Sigmoid colon (tissue), 7 donors: ENCODE results near the gene TNNI3K. TPM values are rescaled to one million over a fixed set of nuclear protein-coding genes. Genes with fewer than 3 reads are reported as not detected.

Experiments
- DNase-seq: peaks from one replicate; pipeline ENCODE4 v3.0.0-alpha.2; 2019
- H3K27ac ChIP-seq, 4 donors: fragments of 200-600 bp; sonication (generic); one replicate each; pipeline ENCODE4 v1.5.1; 2016 to 2019; ENCODE audit warnings: mild to moderate bottlenecking in 1 of 4
- H3K27me3 ChIP-seq, 3 donors: fragments of 200-600 bp; sonication (generic); one replicate each; pipeline ENCODE4 v1.5.1; 2019; ENCODE audit warnings: mild to moderate bottlenecking in 1 of 3
- H3K36me3 ChIP-seq, 4 donors: fragments of 200-600 bp; sonication (generic); one replicate each; pipeline ENCODE4 v1.5.1; 2016 to 2019
- H3K4me1 ChIP-seq, 4 donors: fragments of 200-600 bp; sonication (generic); one replicate each; pipeline ENCODE4 v1.5.1; 2017 to 2019
- H3K4me3 ChIP-seq, 4 donors: fragments of 200-600 bp; sonication (generic); one replicate each; pipeline ENCODE4 v1.5.1; 2017 to 2019; ENCODE audit warnings: mild to moderate bottlenecking in 2 of 4, moderate library complexity in 1 of 4
- H3K9me3 ChIP-seq, 4 donors: fragments of 200-600 bp in 3 of 4; sonication (generic) in 3 of 4; one replicate each; pipeline versions ENCODE4 v1.5.1 to v1.6.1; 2013 to 2019
- EP300 ChIP-seq, 4 donors: sonication (generic); formaldehyde crosslinking; IDR thresholded peaks; one replicate each; pipeline ENCODE4 v1.6.1; 2017; ENCODE audit warnings: antibody characterized with exemption in 4 of 4
- POLR2A ChIP-seq, 2 donors: fragments of 450-650 bp; IDR thresholded peaks; one replicate each; pipeline ENCODE4 v1.6.1; 2016; ENCODE audit warnings: antibody characterized with exemption in 2 of 2, mild to moderate bottlenecking in 2 of 2, moderate library complexity in 2 of 2
- POLR2AphosphoS5 ChIP-seq, 4 donors: sonication (generic); formaldehyde crosslinking; IDR thresholded peaks; one replicate each; pipeline ENCODE4 v1.6.1; 2017; ENCODE audit warnings: antibody characterized with exemption in 4 of 4
- WGBS, 2 donors: extraction: QIAGEN DNeasy Blood & Tissue Kit; methylation state at CpG; one replicate each; pipeline ENCODE4 v1.1.7; 2013; 5-methylcytosine and 5-hydroxymethylcytosine counted together
- intact Hi-C: fragments of 100-400 bp; cut with DNase I; formaldehyde crosslinking; loops from one replicate; pipeline ENCODE4 v1.15.1; 2023
- polyA plus RNA-seq, 3 donors: library from polyadenylated mRNA; stranded (reverse); fragments of 200-250 nt; gene quantifications; one replicate each; pipeline ENCODE4 v1.2.3, GENCODE V29; 2013
- total RNA-seq, 4 donors: library from RNA; depleted of rRNA; stranded (reverse); fragments of >200 nt; gene quantifications; one replicate each; pipeline ENCODE4 v1.1.0, GENCODE V29; 2016
- TF ChIP-seq, protein P1 (sequence below), 4 experiments: fragments of 450-650 bp in 3 of 4; fragments of 200-600 bp in 1 of 4; IDR thresholded peaks; one replicate each; pipeline ENCODE4 v1.5.1; 2016 to 2019; ENCODE audit warnings: antibody characterized with exemption in 4 of 4, mild to moderate bottlenecking in 3 of 4, moderate library complexity in 2 of 4
- donor health status: healthy with polysubstance abuse.
- donor health status: Bipolar disorder and iron deficiency.
- donor health status: healthy.

Gene TNNI3K
- total and polyA plus RNA-seq, 7 donors = 0.45 to 6.9 (median 3.8) TPM; not detected in 1

DNA sequence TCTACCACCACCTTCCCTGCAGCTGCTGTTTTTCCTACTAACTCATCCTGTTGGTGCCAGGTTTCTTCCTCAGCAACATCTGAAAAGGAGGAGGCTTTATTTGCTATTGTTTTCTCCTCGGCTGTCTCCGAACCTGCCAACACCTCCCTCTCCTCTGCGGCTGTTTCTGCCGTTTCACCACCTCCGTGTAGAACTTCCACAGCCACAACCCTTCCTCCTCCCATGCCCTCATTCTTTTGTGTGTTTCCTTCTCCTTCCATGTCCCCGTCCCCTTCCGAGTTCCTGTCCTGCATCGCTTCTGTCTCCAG, 336.3 kb downstream of the TNNI3K start:
- Histone ChIP-seq H3K4me1 (no peaks in the 10 kb centered on the region), H3K36me3 (no peaks in the 10 kb centered on the region), H3K9me3 (no peaks in the 10 kb centered on the region), H3K27ac (no peak overlapping the region), H3K4me3 (no peak overlapping the region), H3K27me3 (no peaks in the 10 kb centered on the region)
- intact Hi-C loops = no loop called here
- no peak for DNase-seq
- TF ChIP-seq POLR2AphosphoS5 (IDR thresholded peaks at IDR 0.05) (no peak), POLR2A (IDR thresholded peaks at IDR 0.05) (no peak), EP300 (IDR thresholded peaks at IDR 0.05) (no peak)
- WGBS, 2 donors = 51 to 62% methylated on average over 8 of the region's 8 CpGs

DNA sequence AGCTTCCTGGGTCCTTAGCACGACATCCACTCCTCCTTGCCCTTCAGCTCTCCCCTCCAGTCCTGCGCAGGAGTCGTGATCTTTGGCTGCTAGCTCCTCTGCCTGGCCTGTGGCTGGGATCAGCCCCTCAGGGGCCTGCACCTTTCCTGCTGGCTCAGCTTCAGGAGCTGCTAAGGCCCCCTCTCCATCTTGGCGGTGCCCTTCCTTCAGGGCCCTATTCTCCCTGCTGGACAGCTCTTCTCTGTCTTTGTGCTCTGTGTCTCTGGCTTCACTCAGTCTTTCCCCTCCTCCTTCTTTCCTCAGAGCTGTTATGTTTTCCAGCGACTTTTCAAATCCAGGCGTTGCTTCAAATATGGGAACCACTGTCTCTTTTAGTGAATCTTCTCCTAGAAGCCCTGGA, 336.7 kb downstream of the TNNI3K start:
- H3K27ac ChIP-seq = no peak overlapping the region
- WGBS, 2 donors = 76 to 77% methylated on average over 6 of the region's 6 CpGs
- intact Hi-C loops = no loop called here
- H3K4me1 ChIP-seq = no peaks in the 10 kb centered on the region
- H3K4me3 ChIP-seq = no peak overlapping the region
- H3K36me3 ChIP-seq = no peaks in the 10 kb centered on the region
- DNase-seq = no peak
- no peaks in the 10 kb centered on the region for H3K9me3 ChIP-seq
- TF ChIP-seq POLR2AphosphoS5 (IDR thresholded peaks at IDR 0.05) (no peak), EP300 (IDR thresholded peaks at IDR 0.05) (no peak), POLR2A (IDR thresholded peaks at IDR 0.05) (no peak)
- TF ChIP-seq, protein P1, sequence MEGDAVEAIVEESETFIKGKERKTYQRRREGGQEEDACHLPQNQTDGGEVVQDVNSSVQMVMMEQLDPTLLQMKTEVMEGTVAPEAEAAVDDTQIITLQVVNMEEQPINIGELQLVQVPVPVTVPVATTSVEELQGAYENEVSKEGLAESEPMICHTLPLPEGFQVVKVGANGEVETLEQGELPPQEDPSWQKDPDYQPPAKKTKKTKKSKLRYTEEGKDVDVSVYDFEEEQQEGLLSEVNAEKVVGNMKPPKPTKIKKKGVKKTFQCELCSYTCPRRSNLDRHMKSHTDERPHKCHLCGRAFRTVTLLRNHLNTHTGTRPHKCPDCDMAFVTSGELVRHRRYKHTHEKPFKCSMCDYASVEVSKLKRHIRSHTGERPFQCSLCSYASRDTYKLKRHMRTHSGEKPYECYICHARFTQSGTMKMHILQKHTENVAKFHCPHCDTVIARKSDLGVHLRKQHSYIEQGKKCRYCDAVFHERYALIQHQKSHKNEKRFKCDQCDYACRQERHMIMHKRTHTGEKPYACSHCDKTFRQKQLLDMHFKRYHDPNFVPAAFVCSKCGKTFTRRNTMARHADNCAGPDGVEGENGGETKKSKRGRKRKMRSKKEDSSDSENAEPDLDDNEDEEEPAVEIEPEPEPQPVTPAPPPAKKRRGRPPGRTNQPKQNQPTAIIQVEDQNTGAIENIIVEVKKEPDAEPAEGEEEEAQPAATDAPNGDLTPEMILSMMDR (IDR thresholded peaks at IDR 0.05) = no peak
- no peaks in the 10 kb centered on the region for H3K27me3 ChIP-seq

DNA sequence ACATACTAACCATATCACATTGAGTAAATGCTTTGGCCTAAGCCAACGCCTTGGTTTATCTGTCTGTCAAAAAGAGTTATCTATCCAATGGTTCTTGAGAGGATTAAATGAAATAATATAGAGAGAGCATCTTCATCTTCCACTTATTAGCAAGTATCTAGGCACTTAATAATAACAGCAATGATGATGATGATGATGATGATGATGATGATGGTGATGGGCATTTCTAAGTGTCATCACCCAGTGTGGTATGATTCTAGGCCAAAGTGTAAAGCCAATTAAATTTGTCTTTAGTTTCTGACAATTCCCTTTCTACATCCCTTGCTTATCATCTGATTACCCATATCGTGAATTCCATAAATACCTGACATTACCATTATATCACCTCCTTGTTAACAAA, 342.9 kb downstream of the TNNI3K start:
- WGBS, 2 donors = 72 to 84% methylated on average over 2 of the region's 2 CpGs
- no peak for DNase-seq
- TF ChIP-seq POLR2AphosphoS5 (IDR thresholded peaks at IDR 0.05) (no peak), POLR2A (IDR thresholded peaks at IDR 0.05) (no peak), EP300 (IDR thresholded peaks at IDR 0.05) (no peak)
- TF ChIP-seq, protein P1 (IDR thresholded peaks at IDR 0.05) = no peak

DNA sequence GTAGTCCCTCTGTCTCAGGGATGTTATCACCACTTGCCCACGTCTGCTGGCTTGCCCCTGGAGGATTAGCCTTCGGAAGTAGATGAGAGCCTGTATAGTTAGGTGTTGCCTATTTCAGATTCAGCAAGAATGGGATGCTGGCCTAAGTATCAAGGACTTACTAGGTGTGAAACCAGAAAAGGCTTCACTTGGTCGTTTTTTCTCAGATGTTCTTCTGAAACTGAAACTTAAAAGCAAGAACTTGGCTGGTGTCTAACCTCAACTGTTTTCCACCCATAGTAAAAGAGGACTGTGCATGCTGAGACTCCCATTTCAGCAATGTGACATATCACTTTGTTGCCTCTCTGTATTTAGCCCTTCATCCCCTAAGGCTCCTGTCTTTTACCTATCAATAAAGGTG, 344.2 kb downstream of the TNNI3K start:
- Histone ChIP-seq H3K36me3 (no peaks in the 10 kb centered on the region), H3K4me3 (no peak overlapping the region), H3K27ac (no peak overlapping the region), H3K9me3 (no peaks in the 10 kb centered on the region), H3K4me1 (no peaks in the 10 kb centered on the region), H3K27me3 (no peaks in the 10 kb centered on the region)
- 44 to 58% methylated on average over 3 of the region's 3 CpGs for WGBS, 2 donors
- DNase-seq = no peak
- no peak for TF ChIP-seq POLR2AphosphoS5 (IDR thresholded peaks at IDR 0.05)
- TF ChIP-seq POLR2A (IDR thresholded peaks at IDR 0.05) = no peak
- no peak for TF ChIP-seq EP300 (IDR thresholded peaks at IDR 0.05)
- TF ChIP-seq, protein P1 (IDR thresholded peaks at IDR 0.05) = no peak
- intact Hi-C loops = no loop called here

More for the DNA sequence above, 342.9 kb downstream of the TNNI3K start:
- H3K4me3 ChIP-seq = no peak overlapping the region
- intact Hi-C loops = no loop called here
- H3K9me3 ChIP-seq = no peaks in the 10 kb centered on the region
- no peaks in the 10 kb centered on the region for H3K27me3 ChIP-seq
- H3K27ac ChIP-seq = no peak overlapping the region
- H3K4me1 ChIP-seq = no peaks in the 10 kb centered on the region
- H3K36me3 ChIP-seq = no peaks in the 10 kb centered on the region

DNA sequence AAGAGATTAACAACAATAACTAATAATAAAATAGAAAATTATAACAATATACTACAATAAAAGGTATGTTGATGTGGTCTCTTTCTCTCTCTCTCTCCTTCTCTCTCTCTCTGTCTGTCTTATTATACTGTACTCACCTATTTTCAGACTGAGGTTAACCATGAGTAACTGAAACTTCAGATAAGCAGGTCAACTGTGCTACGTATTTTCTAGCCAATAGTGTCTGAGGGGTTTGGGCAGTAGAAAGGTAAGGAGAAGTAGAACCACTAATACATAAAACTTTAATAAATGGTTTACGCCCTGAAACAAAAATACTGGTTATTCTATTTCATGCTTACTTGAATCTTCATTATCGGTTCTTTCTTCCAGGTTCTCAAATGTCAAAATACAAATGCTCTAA, 348.2 kb downstream of the TNNI3K start:
- Histone ChIP-seq H3K27ac (no peak overlapping the region), H3K9me3 (no peaks in the 10 kb centered on the region), H3K36me3 (no peaks in the 10 kb centered on the region), H3K4me3 (no peak overlapping the region), H3K27me3 (no peaks in the 10 kb centered on the region), H3K4me1 (no peaks in the 10 kb centered on the region)
- intact Hi-C loops = no loop called here
- WGBS, 2 donors = 82 to 91% methylated on average over 3 of the region's 3 CpGs
- no peak for TF ChIP-seq POLR2AphosphoS5 (IDR thresholded peaks at IDR 0.05)
- no peak for DNase-seq

DNA sequence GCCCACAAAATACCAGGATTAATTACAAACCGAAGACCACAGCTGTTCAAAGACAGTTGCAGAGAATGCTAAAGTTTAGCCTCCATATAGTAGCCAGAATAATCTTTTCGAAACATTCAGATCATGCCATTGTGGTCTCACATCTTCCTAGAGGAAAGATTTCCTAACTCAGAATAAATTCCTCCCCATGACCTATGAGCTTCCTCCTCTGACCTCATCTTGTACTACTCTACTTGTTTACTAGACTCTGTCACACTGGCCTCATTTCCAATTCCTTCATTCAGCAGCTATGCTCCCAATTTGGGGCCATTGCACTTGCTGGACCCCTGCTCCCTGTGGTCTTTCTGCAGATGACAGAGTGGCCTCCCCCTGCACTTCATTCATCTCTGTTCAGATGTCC, 349.0 kb downstream of the TNNI3K start:
- DNase-seq = no peak
- H3K36me3 ChIP-seq = no peaks in the 10 kb centered on the region
- no peaks in the 10 kb centered on the region for H3K27me3 ChIP-seq
- H3K4me1 ChIP-seq = no peaks in the 10 kb centered on the region
- TF ChIP-seq EP300 (IDR thresholded peaks at IDR 0.05) = no peak
- no peak for TF ChIP-seq POLR2A (IDR thresholded peaks at IDR 0.05)
- TF ChIP-seq, protein P1 (IDR thresholded peaks at IDR 0.05) = no peak
- TF ChIP-seq POLR2AphosphoS5 (IDR thresholded peaks at IDR 0.05) = no peak
- WGBS, 2 donors = 82 to 88% methylated on average over 2 of the region's 2 CpGs
- no peak overlapping the region for H3K27ac ChIP-seq
- intact Hi-C loops = no loop called here
- no peak overlapping the region for H3K4me3 ChIP-seq
- no peaks in the 10 kb centered on the region for H3K9me3 ChIP-seq
